Heart left ventricle (tissue), 16 donors: ENCODE data around the gene PRKCA. TPM values are rescaled to one million over a fixed set of nuclear protein-coding genes. Genes with fewer than 3 reads are reported as not detected.
A peak's percentile ranks its signal among the peaks of the same experiment; 100 is the strongest.

Source experiments
- ATAC-seq, 4 donors: fragments of 200-7000 bp; cut with Tn5 transposase; one replicate each; pipeline ENCODE4 v1.9.1; 2020 to 2022; ENCODE audit warnings: moderate library complexity in 4 of 4, mild to moderate bottlenecking in 3 of 4, moderate number of reproducible peaks in 1 of 4
- DNase-seq, 5 donors: peaks; one replicate each; pipeline ENCODE4 v3.0.0-alpha.2; 2020
- H3K27ac ChIP-seq, 12 donors: fragments of 200-600 bp; sonication (generic) in 4 of 12; one replicate each; pipeline versions ENCODE4 v1.5.0 to v1.8.0; 2016 to 2022; ENCODE audit warnings: mild to moderate bottlenecking in 2 of 12
- H3K27me3 ChIP-seq, 9 donors: fragments of 200-600 bp; sonication (generic) in 2 of 9; one replicate each; pipeline versions ENCODE4 v1.5.1 to v1.8.0; 2016 to 2022; ENCODE audit warnings: mild to moderate bottlenecking in 3 of 9
- H3K36me3 ChIP-seq, 9 donors: fragments of 200-600 bp; sonication (generic) in 2 of 9; one replicate each; pipeline versions ENCODE4 v1.5.0 to v1.8.0; 2018 to 2022; ENCODE audit warnings: mild to moderate bottlenecking in 2 of 9
- H3K4me1 ChIP-seq, 12 donors: fragments of 200-600 bp; sonication (generic) in 4 of 12; one replicate each; pipeline versions ENCODE4 v1.5.0 to v1.8.0; 2016 to 2022; ENCODE audit warnings: mild to moderate bottlenecking in 3 of 12
- H3K4me3 ChIP-seq, 12 donors: fragments of 200-600 bp; sonication (generic) in 4 of 12; one replicate each; pipeline versions ENCODE4 v1.5.0 to v1.8.0; 2017 to 2022; ENCODE audit warnings: mild to moderate bottlenecking in 9 of 12, moderate library complexity in 4 of 12
- H3K9me3 ChIP-seq, 12 donors: fragments of 200-600 bp; sonication (generic) in 4 of 12; one replicate each; pipeline versions ENCODE4 v1.5.0 to v1.8.0; 2016 to 2022; ENCODE audit warnings: mild to moderate bottlenecking in 1 of 12
- POLR2A ChIP-seq, 2 donors: fragments of 450-650 bp; IDR thresholded peaks; one replicate each; pipeline ENCODE4 v1.6.1; 2017; ENCODE audit warnings: antibody characterized with exemption in 2 of 2, mild to moderate bottlenecking in 2 of 2, moderate library complexity in 2 of 2
- WGBS, 4 donors: extraction: QIAGEN DNeasy Blood & Tissue Kit in 2 of 4; methylation state at CpG; one replicate each; pipeline versions ENCODE4 v1.1.5 to v1.1.7; 2013 to 2018; 5-methylcytosine and 5-hydroxymethylcytosine counted together
- intact Hi-C, 10 donors: fragments of 100-400 bp; cut with DNase I; formaldehyde crosslinking; loops; one replicate each; pipeline versions ENCODE4 v1.11.1 to v1.14.2; 2022
- polyA plus RNA-seq, 2 donors: library from polyadenylated mRNA; stranded (reverse); fragments of 200-250 nt; gene quantifications; one replicate each; pipeline ENCODE4 v1.2.3, GENCODE V29; 2013
- total RNA-seq, 9 donors: library from RNA; depleted of rRNA in 2 of 9; stranded (reverse); fragments of >200 nt in 2 of 9; fragmentation: NEBNext Ultra II Directional in 3 of 9; extraction: Animal tissue kit (Norgen Biotek cat#: 25700) in 3 of 9; gene quantifications; one replicate each; pipeline versions ENCODE4 v1.1.0 to v1.2.4, GENCODE V29; 2016 to 2023
- TF ChIP-seq, protein P1 (sequence below), 12 donors: fragments of 200-600 bp; sonication (generic) in 4 of 12; IDR thresholded peaks; one replicate each; pipeline versions ENCODE4 v1.5.0 to v1.8.0; 2018 to 2022; ENCODE audit warnings: antibody characterized with exemption in 12 of 12, mild to moderate bottlenecking in 5 of 12
- donor health status: ischemic (EF 13 %, LVEDD 7.1; RV severe dilation, severe dysfunction).
- donor health status: healthy with polysubstance abuse.
- donor health status: DM: no; HTN: yes; CAD: no.
- donor health status: DM: no; HTN: no; CAD: no.
- donor health status: ischemic (EF 25% LVEDD 6.9; RV normal size, moderate dysfunction).
- donor health status: ischemic (EF 25% LVEDD 5.7; RV mildly dilated, moderate dysfunction).
- donor health status: healthy.
- donor health status: DM: yes; HTN: yes; CAD: no.
- donor health status: ischemic (EF 35%, LVEDD 5.7; RV mildly dilated, moderate dysfunction).
- donor health status: nonischemic (EF 11% LVEDD 7.7; RV severe dilation, severe dysfunction).
- donor health status: DM: yes; HTN: yes; CAD: no.
- donor health status: PGD.
- donor health status: ischemic (EF 29% LVEDD 5.4; RV normal size, mild dysfunction).
- donor health status: nonischemic (EF 23%, LVEDD 6.1; RV moderate dilation, normal function).

PRKCA gene
- total and polyA plus RNA-seq, 11 donors: 3.4 to 26.8 (median 11.4) TPM

DNA sequence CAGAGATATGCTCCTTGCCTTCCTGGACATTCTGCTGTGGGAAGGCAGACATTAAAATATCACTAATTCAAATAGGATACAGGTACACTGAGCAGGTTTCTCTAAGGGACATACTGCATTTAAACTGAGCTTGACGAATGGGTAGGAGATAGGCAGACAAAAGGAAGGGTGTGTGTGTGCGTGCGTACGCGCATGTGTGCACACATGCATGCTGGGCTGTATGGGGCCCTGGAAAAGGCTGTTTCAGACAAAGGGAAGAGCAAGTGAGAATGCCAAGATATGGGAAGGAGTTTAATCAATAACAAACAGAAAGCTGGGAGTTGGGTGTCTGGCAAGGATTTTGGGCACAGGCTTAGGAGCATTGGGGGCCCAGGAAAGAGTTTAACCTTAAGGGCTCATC is 196.2 kb downstream of the PRKCA start:
- Histone ChIP-seq H3K9me3 (no peaks in the 10 kb centered on the region), H3K27ac (no peak overlapping the region), H3K4me1 (peaks cover 0 to 10% (median 0%) of the 10 kb centered on the region in 12 donors), H3K27me3 (no peaks in the 10 kb centered on the region), H3K4me3 (no peak overlapping the region), H3K36me3 (no peaks in the 10 kb centered on the region)
- DNase-seq (no peak), ATAC-seq (no peak)
- 95 to 98% (median 96%) methylated on average over 5 of the region's 5 CpGs for WGBS, 4 donors
- no peak for TF ChIP-seq POLR2A (IDR thresholded peaks at IDR 0.05)
- TF ChIP-seq, protein P1, sequence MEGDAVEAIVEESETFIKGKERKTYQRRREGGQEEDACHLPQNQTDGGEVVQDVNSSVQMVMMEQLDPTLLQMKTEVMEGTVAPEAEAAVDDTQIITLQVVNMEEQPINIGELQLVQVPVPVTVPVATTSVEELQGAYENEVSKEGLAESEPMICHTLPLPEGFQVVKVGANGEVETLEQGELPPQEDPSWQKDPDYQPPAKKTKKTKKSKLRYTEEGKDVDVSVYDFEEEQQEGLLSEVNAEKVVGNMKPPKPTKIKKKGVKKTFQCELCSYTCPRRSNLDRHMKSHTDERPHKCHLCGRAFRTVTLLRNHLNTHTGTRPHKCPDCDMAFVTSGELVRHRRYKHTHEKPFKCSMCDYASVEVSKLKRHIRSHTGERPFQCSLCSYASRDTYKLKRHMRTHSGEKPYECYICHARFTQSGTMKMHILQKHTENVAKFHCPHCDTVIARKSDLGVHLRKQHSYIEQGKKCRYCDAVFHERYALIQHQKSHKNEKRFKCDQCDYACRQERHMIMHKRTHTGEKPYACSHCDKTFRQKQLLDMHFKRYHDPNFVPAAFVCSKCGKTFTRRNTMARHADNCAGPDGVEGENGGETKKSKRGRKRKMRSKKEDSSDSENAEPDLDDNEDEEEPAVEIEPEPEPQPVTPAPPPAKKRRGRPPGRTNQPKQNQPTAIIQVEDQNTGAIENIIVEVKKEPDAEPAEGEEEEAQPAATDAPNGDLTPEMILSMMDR (IDR thresholded peaks at IDR 0.05): no peak
- intact Hi-C loops: no loop called here

DNA sequence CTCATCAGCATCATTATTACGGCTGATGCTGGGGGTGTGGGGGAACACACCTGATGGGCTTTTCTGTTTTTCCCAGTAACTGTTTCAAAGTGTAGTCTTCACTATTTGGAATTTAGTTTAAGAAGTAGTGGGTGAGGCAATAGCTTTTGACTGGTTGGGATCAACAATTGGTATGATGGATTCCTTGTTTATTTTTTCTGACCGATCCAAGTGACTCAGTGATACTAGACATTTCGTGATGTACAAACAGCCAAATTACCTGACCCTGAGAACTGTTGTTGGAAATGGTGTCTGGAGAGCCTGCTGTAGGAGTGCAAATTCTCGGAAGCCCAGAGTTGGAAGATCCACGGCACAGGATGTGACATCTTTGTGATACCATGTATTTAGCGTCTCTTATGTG is 204.2 kb downstream of the PRKCA start:
- Histone ChIP-seq H3K4me3 (no peak overlapping the region), H3K27ac (no peak overlapping the region), H3K36me3 (no peaks in the 10 kb centered on the region), H3K9me3 (no peaks in the 10 kb centered on the region), H3K4me1 (peaks cover 0 to 12% (median 8%) of the 10 kb centered on the region in 12 donors), H3K27me3 (no peaks in the 10 kb centered on the region)
- no peak for DNase-seq
- intact Hi-C loops: no loop called here
- 91 to 95% (median 94%) methylated on average over 6 of the region's 6 CpGs for WGBS, 4 donors
- TF ChIP-seq, protein P1 (IDR thresholded peaks at IDR 0.05): no peak
- TF ChIP-seq POLR2A (IDR thresholded peaks at IDR 0.05): no peak
- ATAC-seq: no peak

DNA sequence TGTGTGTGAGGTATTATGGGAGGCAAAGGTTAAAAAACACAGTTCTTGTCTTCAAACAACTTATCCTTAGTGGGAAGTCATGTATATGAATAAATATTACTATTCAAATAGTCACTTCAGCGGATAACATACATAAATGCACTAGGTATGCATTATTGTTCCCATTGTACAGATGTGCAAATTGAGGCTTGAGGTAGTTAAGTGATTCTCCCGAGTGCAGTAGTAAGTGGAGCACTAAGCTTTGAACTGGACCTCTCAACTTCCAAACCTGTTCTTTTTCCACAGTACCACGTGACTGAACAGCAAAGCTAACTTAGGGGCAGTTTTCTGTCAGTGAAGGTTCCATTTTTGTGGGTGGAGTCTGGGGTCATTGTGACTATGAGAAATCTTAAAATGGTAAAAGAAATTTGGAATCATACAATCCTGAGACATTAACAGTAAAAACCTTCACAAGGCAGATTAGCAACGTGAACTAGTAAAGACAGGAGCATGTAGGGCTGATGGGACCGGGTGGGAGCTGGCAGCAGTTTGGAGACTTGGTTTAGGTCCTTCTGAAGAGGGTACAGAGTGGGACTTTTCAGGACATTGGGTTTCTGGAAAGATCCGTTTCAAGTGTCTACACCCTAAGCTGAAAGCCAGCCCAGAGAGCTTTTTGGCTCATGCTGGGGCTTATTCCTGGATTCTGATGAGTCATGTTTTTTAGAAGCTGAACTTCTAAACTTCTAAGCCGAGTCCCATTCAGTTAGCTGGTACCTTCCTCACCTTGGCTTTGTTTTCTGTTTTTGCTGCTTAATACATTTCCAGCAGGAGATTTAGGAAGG is 204.9 kb downstream of the PRKCA start:
- ATAC-seq: peak in 2 of 4 donors; percentile 64 to 70
- WGBS, 4 donors: 61 to 76% (median 68%) methylated on average over 7 of the region's 7 CpGs
- peak in 1 of 5 donors; percentile 47 for DNase-seq
- Histone ChIP-seq H3K27me3 (no peaks in the 10 kb centered on the region), H3K9me3 (no peaks in the 10 kb centered on the region), H3K4me3 (no peak overlapping the region), H3K36me3 (no peaks in the 10 kb centered on the region), H3K4me1 (peaks cover 0 to 12% (median 8%) of the 10 kb centered on the region in 12 donors), H3K27ac (peak overlapping the region in 1 of 12 donors; percentile 62)
- TF ChIP-seq, protein P1 (IDR thresholded peaks at IDR 0.05): no peak
- TF ChIP-seq POLR2A (IDR thresholded peaks at IDR 0.05): no peak
- intact Hi-C loops: no loop called here

DNA sequence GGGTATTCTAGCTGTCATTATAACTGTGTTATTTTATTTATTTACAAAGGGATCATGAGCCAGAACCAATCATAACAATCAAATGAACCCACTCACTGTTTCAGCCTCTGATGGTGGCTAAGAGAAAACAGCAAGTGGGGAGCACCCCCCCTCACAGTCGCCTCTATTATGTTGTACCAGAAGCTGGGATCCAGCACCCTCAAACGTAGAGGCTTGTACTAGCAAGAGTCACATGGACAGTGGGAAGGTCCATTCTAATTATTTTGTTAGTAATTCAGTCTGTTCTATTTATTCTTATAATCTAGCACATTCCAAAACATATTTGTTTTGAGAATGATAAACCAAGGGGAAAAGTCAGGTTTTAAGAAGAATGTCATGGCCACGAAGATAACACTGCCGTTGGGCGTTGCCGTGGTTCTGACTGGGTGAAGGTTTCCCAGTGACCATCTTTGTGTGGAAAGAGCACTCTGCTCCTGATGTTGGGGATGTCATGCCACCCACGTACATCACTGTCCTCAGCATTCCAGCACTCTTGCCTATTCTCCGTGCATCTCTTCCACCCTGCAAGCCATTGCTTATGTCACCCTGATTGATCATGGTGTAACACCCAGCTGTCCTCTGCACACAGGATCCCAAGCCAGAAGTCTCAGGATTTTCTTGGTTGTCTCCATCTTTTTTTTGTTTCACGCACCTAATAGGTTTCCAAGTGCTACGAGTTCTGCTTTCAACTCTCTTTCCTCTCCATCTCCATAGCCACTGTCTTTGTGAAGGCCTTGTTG is 205.8 kb downstream of the PRKCA start:
- DNase-seq (no peak), ATAC-seq (no peak)
- H3K4me3 ChIP-seq: no peak overlapping the region
- WGBS, 4 donors: 84 to 90% (median 87%) methylated on average over 10 of the region's 10 CpGs
- no peak for TF ChIP-seq POLR2A (IDR thresholded peaks at IDR 0.05)
- TF ChIP-seq, protein P1 (IDR thresholded peaks at IDR 0.05): no peak
- intact Hi-C loops: no loop called here
- H3K27me3 ChIP-seq: no peaks in the 10 kb centered on the region
- H3K27ac ChIP-seq: peak overlapping the region in 1 of 12 donors; percentile 62
- H3K36me3 ChIP-seq: no peaks in the 10 kb centered on the region
- H3K9me3 ChIP-seq: no peaks in the 10 kb centered on the region
- H3K4me1 ChIP-seq: peaks cover 0 to 12% (median 8%) of the 10 kb centered on the region in 12 donors
